Esophagus muscularis mucosa (tissue), 4 donors: ENCODE measurements around the gene BICRAL. TPM values are rescaled to one million over a fixed set of nuclear protein-coding genes. Genes with fewer than 3 reads are reported as not detected.
"Not testable (repeated sequence)": the region's sequence is repeated elsewhere in the genome, so short reads cannot be mapped to it uniquely, and the experiment has no call there.

Source experiments
- DNase-seq: peaks from one replicate; pipeline ENCODE4 v3.0.0-alpha.2; 2017; ENCODE audit errors: extremely low spot score
- H3K27ac ChIP-seq, 4 donors: fragments of 200-600 bp; sonication (generic); replicated peaks in 1 of 4; 1 replicate in 3 of 4; 2 replicates in 1 of 4; pipeline ENCODE4 v1.5.1; 2016 to 2019; ENCODE audit warnings: mild to moderate bottlenecking in 1 of 4
- H3K27me3 ChIP-seq, 4 donors: fragments of 200-600 bp; sonication (generic); one replicate each; pipeline versions ENCODE4 v1.5.1 to v1.6.0; 2016 to 2019
- H3K36me3 ChIP-seq, 4 donors: fragments of 200-600 bp; sonication (generic); one replicate each; pipeline ENCODE4 v1.5.1; 2016 to 2019
- H3K4me1 ChIP-seq, 4 donors: fragments of 200-600 bp; sonication (generic); one replicate each; pipeline ENCODE4 v1.5.1; 2016 to 2019
- H3K4me3 ChIP-seq, 4 donors: fragments of 200-600 bp; sonication (generic); 1 replicate in 2 of 4; 2 replicates in 2 of 4; pipeline ENCODE4 v1.5.1; 2016 to 2019; ENCODE audit warnings: mild to moderate bottlenecking in 4 of 4, moderate library complexity in 1 of 4
- H3K9me3 ChIP-seq, 4 donors: fragments of 200-600 bp; sonication (generic); 1 replicate in 3 of 4; 2 replicates in 1 of 4; pipeline ENCODE4 v1.5.1; 2016 to 2019
- EP300 ChIP-seq: sonication (generic); formaldehyde crosslinking; IDR thresholded peaks from one replicate; pipeline ENCODE4 v1.6.1; 2017; ENCODE audit warnings: antibody characterized with exemption
- POLR2A ChIP-seq: fragments of 450-650 bp; IDR thresholded peaks from one replicate; pipeline ENCODE4 v1.6.1; 2017; ENCODE audit warnings: antibody characterized with exemption, moderate library complexity, mild to moderate bottlenecking, low read depth
- POLR2AphosphoS5 ChIP-seq, 2 donors: sonication (generic); formaldehyde crosslinking; IDR thresholded peaks; one replicate each; pipeline ENCODE4 v1.6.1; 2017; ENCODE audit warnings: antibody characterized with exemption in 2 of 2
- WGBS: methylation state at CpG from one replicate; pipeline ENCODE4 v1.1.5; 2018; 5-methylcytosine and 5-hydroxymethylcytosine counted together
- intact Hi-C: fragments of 100-400 bp; cut with DNase I; formaldehyde crosslinking; loops from one replicate; pipeline ENCODE4 v1.15.1; 2023
- total RNA-seq, 4 donors: library from RNA; depleted of rRNA; stranded (reverse); fragments of >200 nt; gene quantifications; one replicate each; pipeline versions ENCODE4 v1.1.0 to v1.2.1, GENCODE V29; 2016
- TF ChIP-seq, protein P1 (sequence below), 3 experiments: fragments of 200-600 bp in 2 of 3; fragments of 450-650 bp in 1 of 3; sonication (generic) in 2 of 3; IDR thresholded peaks; one replicate each; pipeline ENCODE4 v1.5.1; 2017 to 2019; ENCODE audit warnings: antibody characterized with exemption in 3 of 3, mild to moderate bottlenecking in 2 of 3, moderate library complexity in 1 of 3

BICRAL gene
- total RNA-seq, 4 donors from 2014 or later, result 18.2 to 27.9 (median 23.4) TPM

DNA sequence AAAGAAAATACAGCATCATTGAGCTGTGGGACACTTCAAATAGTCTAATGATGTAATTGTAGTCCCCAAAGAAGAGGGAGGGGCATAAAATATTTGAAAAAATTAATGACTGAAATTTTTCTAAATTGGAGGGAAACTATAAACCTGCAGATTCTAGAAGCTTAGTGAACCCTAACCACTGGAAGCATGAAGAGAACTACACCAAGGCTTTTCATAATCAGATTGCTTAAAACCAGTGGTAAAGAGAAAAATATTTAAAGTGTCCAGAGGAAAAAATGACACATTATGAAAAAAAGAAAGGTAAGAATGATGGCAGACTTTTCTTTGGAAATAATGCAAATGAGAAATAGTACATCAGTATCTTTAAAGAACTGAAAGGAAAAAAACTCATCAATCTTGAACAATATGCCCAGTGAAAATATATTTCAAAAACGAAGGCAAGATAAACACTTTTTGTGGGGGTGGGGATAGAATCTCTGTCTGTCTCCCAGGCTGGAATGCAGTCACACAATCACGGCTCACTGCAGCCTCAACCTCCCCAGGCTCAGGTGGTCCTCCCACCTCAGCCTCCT, 31.3 kb downstream of the BICRAL start:
- Histone ChIP-seq H3K4me1 (peaks cover 7 to 13% (median 9%) of the 10 kb centered on the region in 4 donors), H3K27me3 (no peaks in the 10 kb centered on the region), H3K4me3 (no peak overlapping the region), H3K9me3 (no peaks in the 10 kb centered on the region), H3K27ac (no peak overlapping the region), H3K36me3 (peaks cover 0 to 7% (median 1%) of the 10 kb centered on the region in 4 donors)
- TF ChIP-seq POLR2A (no peak), POLR2AphosphoS5 (IDR thresholded peaks at IDR 0.05) (no peak), EP300 (no peak)
- TF ChIP-seq, protein P1, sequence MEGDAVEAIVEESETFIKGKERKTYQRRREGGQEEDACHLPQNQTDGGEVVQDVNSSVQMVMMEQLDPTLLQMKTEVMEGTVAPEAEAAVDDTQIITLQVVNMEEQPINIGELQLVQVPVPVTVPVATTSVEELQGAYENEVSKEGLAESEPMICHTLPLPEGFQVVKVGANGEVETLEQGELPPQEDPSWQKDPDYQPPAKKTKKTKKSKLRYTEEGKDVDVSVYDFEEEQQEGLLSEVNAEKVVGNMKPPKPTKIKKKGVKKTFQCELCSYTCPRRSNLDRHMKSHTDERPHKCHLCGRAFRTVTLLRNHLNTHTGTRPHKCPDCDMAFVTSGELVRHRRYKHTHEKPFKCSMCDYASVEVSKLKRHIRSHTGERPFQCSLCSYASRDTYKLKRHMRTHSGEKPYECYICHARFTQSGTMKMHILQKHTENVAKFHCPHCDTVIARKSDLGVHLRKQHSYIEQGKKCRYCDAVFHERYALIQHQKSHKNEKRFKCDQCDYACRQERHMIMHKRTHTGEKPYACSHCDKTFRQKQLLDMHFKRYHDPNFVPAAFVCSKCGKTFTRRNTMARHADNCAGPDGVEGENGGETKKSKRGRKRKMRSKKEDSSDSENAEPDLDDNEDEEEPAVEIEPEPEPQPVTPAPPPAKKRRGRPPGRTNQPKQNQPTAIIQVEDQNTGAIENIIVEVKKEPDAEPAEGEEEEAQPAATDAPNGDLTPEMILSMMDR (IDR thresholded peaks at IDR 0.05), result no peak
- 76% methylated on average over 2 of the region's 2 CpGs for WGBS
- intact Hi-C loops, result no loop called here
- DNase-seq, result no peak

DNA sequence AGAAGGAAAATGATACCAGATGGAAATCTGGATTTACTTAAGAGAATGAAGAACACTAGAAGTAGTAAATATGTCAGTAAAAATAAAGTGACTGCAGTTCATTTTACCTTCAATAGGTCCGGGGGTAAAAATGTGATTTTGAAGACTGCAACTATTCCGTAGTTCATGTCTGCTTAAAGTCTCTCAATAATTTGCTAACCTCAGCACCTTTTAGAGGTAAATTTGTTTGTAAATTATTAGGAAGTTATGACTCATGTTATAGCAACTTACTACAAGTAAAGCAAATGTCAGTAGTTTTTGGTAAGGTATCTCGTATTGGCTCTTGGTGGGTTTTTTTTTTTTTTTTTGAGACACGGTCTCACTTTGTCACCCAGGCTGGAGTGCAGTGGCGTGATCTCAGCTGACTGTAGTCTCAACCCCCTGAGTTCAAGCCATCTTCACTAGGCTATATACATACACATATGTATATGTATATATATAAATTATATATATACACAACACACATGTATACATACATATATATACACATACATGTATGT, 32.1 kb downstream of the BICRAL start:
- no peak for DNase-seq
- peaks cover 0 to 7% (median 1%) of the 10 kb centered on the region in 4 donors for H3K36me3 ChIP-seq
- TF ChIP-seq POLR2AphosphoS5 (IDR thresholded peaks at IDR 0.05), result no peak
- TF ChIP-seq, protein P1 (IDR thresholded peaks at IDR 0.05), result no peak
- H3K4me1 ChIP-seq, result peaks cover 0 to 5% (median under 1%) of the 10 kb centered on the region in 4 donors
- no peak overlapping the region for H3K27ac ChIP-seq
- H3K27me3 ChIP-seq, result no peaks in the 10 kb centered on the region
- intact Hi-C loops, result no loop called here
- no peak overlapping the region for H3K4me3 ChIP-seq
- WGBS, result 96% methylated on average over 5 of the region's 5 CpGs
- H3K9me3 ChIP-seq, result no peaks in the 10 kb centered on the region

DNA sequence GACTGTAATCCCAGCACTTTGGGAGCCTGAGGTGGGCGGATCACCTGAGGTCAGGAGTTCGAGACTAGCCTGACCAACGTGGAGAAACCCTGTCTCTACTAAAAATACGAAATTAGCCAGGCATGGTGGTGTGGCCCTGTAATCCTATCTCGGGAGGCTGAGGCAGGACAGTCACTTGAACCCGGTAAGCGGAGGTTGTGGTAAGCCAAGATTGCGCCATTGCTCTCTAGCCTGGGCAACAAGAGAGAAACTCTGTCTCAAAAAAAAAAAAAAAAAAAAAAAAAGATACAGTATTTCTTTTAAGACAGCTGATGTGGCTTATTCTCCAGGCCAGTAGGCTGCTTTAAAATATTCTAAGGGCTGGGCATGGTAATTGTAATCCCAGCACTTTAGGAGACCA, 33.9 kb downstream of the BICRAL start:
- DNase-seq, H3K27ac ChIP-seq, H3K36me3 ChIP-seq, H3K9me3 ChIP-seq, H3K4me3 ChIP-seq, intact Hi-C loops, H3K27me3 ChIP-seq: not testable (repeated sequence)
- peaks cover 13 to 15% (median 13%) of the 10 kb centered on the region in 4 donors for H3K4me1 ChIP-seq
- WGBS, result 88% methylated on average over 8 of the region's 8 CpGs

DNA sequence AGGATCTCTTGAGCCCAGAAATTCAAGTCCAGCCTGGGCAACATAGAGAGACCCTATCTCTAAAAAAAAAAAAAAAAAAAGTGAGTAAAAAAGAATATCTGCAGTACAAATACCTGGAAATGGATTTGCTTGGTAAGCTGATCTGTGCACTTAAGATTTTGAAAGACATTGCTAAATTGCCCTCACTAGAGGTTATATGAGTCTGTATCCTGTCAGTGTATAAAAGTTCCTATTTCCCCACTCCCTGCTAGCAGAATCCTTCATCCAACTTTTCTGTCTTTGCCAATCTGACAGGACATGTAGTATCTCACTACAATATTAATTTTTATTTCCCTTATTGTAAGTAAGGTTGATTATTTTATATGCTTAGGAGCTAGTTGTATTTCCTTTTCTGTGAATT, 36.1 kb downstream of the BICRAL start:
- intact Hi-C loops, result no loop called here
- TF ChIP-seq EP300 (no peak), POLR2AphosphoS5 (IDR thresholded peaks at IDR 0.05) (no peak)
- TF ChIP-seq, protein P1 (IDR thresholded peaks at IDR 0.05), result no peak
- Histone ChIP-seq H3K4me3 (no peak overlapping the region), H3K9me3 (no peaks in the 10 kb centered on the region), H3K27me3 (no peaks in the 10 kb centered on the region), H3K4me1 (peaks cover 25 to 32% (median 30%) of the 10 kb centered on the region in 4 donors), H3K36me3 (peaks cover 0 to 11% (median 4%) of the 10 kb centered on the region in 4 donors), H3K27ac (no peak overlapping the region)
- no peak for DNase-seq

DNA sequence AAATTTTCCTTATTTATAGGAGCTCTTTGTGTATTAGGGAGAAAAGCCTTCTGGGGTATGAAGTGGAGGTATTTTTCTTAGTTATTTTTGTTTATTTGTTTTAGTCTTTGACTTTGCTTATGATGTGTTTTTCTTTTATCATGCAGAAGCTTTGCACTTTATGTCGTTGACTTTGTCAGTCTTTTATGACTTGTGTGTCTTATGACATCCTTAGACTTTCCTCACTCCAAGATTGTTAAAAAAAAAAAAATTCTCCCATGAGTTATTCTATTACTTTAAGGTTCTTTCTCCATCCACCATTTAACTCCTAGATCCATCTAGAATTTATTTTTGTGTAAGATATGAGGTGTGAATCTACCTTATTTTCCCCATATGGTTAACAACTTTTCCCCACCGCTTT, 36.6 kb downstream of the BICRAL start:
- 95% methylated on average over 2 of the region's 2 CpGs for WGBS
- Histone ChIP-seq H3K9me3 (no peaks in the 10 kb centered on the region), H3K36me3 (peaks cover under 1 to 15% (median 9%) of the 10 kb centered on the region in 4 donors), H3K27ac (no peak overlapping the region), H3K4me3 (no peak overlapping the region), H3K27me3 (no peaks in the 10 kb centered on the region), H3K4me1 (peaks cover 25 to 32% (median 30%) of the 10 kb centered on the region in 4 donors)
- no peak for DNase-seq
- intact Hi-C loops, result no loop called here
- TF ChIP-seq, protein P1 (IDR thresholded peaks at IDR 0.05), result no peak
- TF ChIP-seq POLR2A, result no peak
- no peak for TF ChIP-seq POLR2AphosphoS5 (IDR thresholded peaks at IDR 0.05)
- TF ChIP-seq EP300, result no peak
